Kidney epithelial cell (primary cell): ENCODE data around the gene CLSTN1. TPM values are rescaled to one million over a fixed set of nuclear protein-coding genes. Genes with fewer than 3 reads are reported as not detected.

Experiments used
- DNase-seq: peaks from one replicate; pipeline ENCODE4 v3.0.0-alpha.2; 2010; ENCODE audit warnings: low read depth
- H3K27me3 ChIP-seq: 2 replicates; pipeline ENCODE4 v1.6.0; 2011; ENCODE audit warnings: low read length; ENCODE audit not compliant: control insufficient read depth, insufficient read depth
- H3K36me3 ChIP-seq: 2 replicates; pipeline ENCODE4 v1.5.1; 2011; ENCODE audit warnings: low read length; ENCODE audit not compliant: control insufficient read depth, insufficient read depth
- H3K4me3 ChIP-seq: 2 replicates; pipeline ENCODE4 v1.5.1; 2011; ENCODE audit warnings: low read depth, mild to moderate bottlenecking, control low read depth, low read length
- total RNA-seq: library from RNA; depleted of rRNA; stranded (reverse); fragments of >200 nt; gene quantifications from 2 replicates; pipeline ENCODE4 v1.2.3, GENCODE V29; 2015
- TF ChIP-seq, protein P1 (sequence below): IDR thresholded peaks from 2 replicates; pipeline ENCODE4 v1.5.1; 2011; ENCODE audit warnings: mild to moderate bottlenecking, moderate library complexity, low read length, control low read depth, inconsistent platforms; ENCODE audit not compliant: insufficient read depth, poor library complexity, severe bottlenecking

The CLSTN1 gene
- total RNA-seq, 1 donor from 2014 or later, result 115 TPM

DNA sequence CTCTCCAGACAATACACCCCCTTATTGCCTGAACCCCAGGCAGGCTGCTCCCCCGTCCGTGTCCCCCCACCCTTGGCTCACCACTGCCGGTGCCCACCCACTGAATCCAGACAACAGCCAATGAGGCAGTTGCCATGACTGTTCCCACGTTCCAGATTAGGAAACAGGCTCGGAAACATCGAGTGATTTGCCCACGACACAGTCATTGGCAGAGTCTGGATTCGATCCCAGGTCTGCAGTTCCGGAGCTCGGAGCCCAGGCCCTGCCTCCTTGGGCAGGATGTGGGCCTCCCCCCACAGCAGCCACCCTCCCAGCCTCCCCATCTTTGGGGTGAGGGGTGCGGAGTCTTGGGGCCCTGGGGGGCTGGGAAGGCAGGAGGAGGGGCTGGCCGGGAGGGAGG lies 20.3 kb upstream of the CLSTN1 start:
- H3K36me3 ChIP-seq, result no peaks in the 10 kb centered on the region
- TF ChIP-seq, protein P1, sequence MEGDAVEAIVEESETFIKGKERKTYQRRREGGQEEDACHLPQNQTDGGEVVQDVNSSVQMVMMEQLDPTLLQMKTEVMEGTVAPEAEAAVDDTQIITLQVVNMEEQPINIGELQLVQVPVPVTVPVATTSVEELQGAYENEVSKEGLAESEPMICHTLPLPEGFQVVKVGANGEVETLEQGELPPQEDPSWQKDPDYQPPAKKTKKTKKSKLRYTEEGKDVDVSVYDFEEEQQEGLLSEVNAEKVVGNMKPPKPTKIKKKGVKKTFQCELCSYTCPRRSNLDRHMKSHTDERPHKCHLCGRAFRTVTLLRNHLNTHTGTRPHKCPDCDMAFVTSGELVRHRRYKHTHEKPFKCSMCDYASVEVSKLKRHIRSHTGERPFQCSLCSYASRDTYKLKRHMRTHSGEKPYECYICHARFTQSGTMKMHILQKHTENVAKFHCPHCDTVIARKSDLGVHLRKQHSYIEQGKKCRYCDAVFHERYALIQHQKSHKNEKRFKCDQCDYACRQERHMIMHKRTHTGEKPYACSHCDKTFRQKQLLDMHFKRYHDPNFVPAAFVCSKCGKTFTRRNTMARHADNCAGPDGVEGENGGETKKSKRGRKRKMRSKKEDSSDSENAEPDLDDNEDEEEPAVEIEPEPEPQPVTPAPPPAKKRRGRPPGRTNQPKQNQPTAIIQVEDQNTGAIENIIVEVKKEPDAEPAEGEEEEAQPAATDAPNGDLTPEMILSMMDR, result no peak

DNA sequence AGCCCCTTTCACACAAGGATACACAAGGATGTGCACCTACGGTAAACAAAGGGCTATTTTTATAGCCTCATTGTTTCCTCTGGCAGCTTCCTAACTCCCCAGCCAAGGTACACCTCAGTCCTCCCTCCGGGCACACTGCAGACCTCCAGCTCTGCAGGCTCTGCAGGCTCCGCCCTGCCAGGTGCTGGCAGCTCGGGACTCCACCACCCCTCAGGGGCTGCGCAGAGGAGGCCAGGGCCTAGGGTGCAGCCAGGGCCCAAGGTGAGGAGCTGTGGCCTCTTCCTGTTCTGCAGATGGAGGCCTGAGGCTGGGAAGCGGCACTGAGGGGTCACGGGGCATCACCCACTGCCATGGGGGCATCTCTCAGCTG lies 19.8 kb upstream of the CLSTN1 start:
- Histone ChIP-seq H3K4me3 (no peak overlapping the region), H3K27me3 (no peaks in the 10 kb centered on the region), H3K36me3 (no peaks in the 10 kb centered on the region)
- TF ChIP-seq, protein P1, result no peak
- no peak for DNase-seq

More for the DNA sequence above, 20.3 kb upstream of the CLSTN1 start:
- Histone ChIP-seq H3K27me3 (no peaks in the 10 kb centered on the region), H3K4me3 (no peak overlapping the region)
- no peak for DNase-seq

DNA sequence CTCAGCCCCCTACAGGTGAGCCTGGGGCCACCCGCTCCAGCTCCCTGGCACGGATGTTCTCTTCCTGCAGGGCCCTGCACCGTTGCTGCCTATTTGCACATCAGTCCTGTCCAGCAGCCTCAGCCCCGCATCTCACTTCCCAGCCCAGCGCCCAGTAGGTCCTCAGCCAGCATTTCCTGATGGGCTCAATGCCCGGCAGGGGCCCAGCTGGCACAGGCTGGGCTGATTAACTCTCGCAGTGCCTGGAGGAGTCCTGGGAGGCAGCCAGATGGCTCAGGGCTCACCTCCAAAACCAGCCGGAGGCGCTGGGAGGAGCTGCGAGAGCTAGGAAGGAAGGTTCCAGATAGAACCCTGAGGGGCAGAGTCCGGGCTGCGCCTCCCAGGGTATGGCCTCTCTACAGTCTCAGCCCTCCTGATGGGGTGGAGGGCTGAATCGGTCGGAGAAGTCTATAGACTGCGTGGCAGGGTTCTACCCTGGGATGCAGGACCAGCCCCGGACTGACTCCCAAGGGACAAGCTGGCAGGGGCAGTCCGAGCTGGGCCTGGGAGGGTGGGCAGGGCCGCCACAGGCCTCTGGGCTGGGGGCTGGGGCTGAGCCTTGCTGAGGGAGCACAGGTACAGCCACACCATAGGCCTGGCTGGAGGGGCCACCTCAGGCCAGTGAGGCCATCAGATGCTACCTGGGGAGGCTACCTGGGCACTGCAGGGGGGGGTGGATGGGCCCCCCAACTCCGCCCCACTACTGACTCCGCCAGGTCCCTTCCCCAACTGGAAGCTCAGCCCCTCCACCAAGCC lies 19.2 kb upstream of the CLSTN1 start:
- H3K27me3 ChIP-seq, result no peaks in the 10 kb centered on the region
- H3K36me3 ChIP-seq, result no peaks in the 10 kb centered on the region
- no peak overlapping the region for H3K4me3 ChIP-seq
- DNase-seq, result no peak
- TF ChIP-seq, protein P1, result no peak

DNA sequence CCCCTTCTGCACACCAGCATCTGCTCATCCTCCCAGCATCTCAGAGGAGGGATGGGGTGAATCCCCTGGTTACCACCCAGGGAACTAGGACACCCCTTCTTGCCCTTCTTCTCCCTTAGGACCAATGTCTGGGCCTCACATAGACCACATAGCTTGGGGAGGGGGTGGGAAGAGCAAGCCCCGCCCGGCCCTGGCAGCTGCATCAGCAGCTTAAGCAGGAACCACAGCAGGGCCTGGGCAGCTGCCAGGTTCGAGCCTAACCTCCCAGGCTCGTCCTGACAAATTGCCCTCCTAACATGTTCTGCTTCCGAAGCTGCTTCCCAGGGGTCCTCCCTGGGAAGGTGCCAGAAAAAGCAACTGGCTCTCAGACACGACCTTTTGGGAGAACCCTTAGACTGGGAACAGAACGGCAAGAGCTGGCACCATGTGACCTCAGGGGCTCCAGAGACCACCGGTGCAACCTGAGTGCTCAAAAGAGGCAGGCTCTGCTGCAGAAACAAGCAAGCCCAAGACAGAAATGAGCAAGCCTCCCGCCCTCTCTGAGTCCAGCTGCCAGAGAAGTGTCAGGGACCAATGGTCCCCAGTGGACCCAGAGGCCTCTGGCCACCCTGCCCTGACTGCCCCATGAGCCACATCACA lies 18.4 kb upstream of the CLSTN1 start:
- Histone ChIP-seq H3K27me3 (no peaks in the 10 kb centered on the region), H3K4me3 (no peak overlapping the region), H3K36me3 (no peaks in the 10 kb centered on the region)
- TF ChIP-seq, protein P1, result no peak
- DNase-seq, result no peak

DNA sequence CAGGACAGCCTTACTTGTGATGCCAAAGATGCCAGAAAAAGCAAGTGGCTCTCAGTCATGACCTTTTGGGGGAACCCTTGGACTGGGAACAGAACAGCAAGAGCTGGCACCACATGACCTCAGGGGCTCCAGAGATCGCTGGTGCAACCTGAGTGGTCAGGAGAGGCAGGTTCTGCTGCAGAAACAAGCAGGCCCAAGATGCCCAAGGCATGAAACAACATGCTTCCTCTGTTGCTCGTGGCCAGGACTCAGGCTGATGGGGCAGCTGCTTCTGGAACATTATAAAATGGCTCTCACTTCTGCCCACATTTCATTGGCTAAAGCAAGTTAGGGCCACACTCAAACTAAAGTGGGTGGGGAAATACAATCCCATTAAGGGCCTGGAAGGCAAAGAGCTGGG lies 17.7 kb upstream of the CLSTN1 start:
- Histone ChIP-seq H3K4me3 (no peak overlapping the region), H3K27me3 (no peaks in the 10 kb centered on the region), H3K36me3 (no peaks in the 10 kb centered on the region)
- DNase-seq, result no peak
- TF ChIP-seq, protein P1, result no peak
